HL-60 (cell line): Measurements from ENCODE around the gene PTPRT.
A peak's percentile ranks its signal among the peaks of the same experiment; 100 is the strongest.

Experiments used
- DNase-seq, 2 experiments: peaks; one replicate each; pipeline ENCODE4 v3.0.0-alpha.2; 2010 to 2020; ENCODE audit warnings: low read depth in 1 of 2, low spot score in 1 of 2
- H3K27ac ChIP-seq: fragments of 250-450 bp; sonication (Bioruptor Pico); replicated peaks from 2 replicates; pipeline ENCODE4 v1.5.1; 2020; ENCODE audit warnings: mild to moderate bottlenecking, moderate library complexity
- H3K27me3 ChIP-seq: fragments of 250-450 bp; sonication (Bioruptor Pico); 2 replicates; pipeline ENCODE4 v1.5.1; 2021; ENCODE audit warnings: mild to moderate bottlenecking, moderate library complexity; ENCODE audit not compliant: insufficient read depth, poor library complexity, severe bottlenecking
- H3K4me3 ChIP-seq: replicated peaks from 2 replicates; pipeline ENCODE4 v1.5.1; 2011; ENCODE audit warnings: mild to moderate bottlenecking, control low read depth, low read length; ENCODE audit not compliant: insufficient read depth
- GABPA ChIP-seq: IDR thresholded peaks from 2 replicates; pipeline ENCODE4 v1.6.1; 2012; ENCODE audit warnings: low read depth
- POLR2AphosphoS5 ChIP-seq: IDR thresholded peaks from 2 replicates; pipeline ENCODE4 v1.6.1; 2012; ENCODE audit warnings: low read depth
- SPI1 ChIP-seq: IDR thresholded peaks from 2 replicates; pipeline ENCODE4 v1.6.1; 2012; ENCODE audit warnings: low read depth, mild to moderate bottlenecking, borderline replicate concordance
- TF ChIP-seq, protein P1 (sequence below): IDR thresholded peaks from 2 replicates; pipeline ENCODE4 v1.6.1; 2012; ENCODE audit warnings: low read depth; ENCODE audit not compliant: insufficient replicate concordance
- TF ChIP-seq, protein P2 (sequence below): IDR thresholded peaks from one replicate; pipeline ENCODE4 v1.5.1; 2011; ENCODE audit warnings: low read length, control low read depth, inconsistent platforms; ENCODE audit not compliant: insufficient read depth

The PTPRT gene

DNA sequence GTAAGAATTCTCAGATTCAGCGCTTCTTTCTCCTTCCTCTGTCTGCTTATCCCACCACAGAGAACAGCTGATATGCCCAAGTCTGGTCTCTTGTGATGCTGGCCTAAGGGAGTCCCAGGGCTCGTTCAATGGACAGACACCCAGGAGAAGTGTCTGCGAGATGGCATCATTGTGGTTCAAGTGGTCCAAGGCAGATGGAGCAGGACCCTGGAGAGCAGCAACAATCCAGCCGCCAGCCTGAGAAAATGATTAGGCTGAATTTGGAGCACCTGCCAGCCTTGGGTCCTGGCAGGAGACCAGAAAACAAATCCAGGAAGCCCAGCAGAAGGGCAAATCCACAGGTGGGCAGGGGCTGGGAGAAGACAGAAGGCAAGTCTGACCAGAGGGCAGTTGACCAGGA lies 145.8 kb downstream of the PTPRT start:
- TF ChIP-seq, protein P1, sequence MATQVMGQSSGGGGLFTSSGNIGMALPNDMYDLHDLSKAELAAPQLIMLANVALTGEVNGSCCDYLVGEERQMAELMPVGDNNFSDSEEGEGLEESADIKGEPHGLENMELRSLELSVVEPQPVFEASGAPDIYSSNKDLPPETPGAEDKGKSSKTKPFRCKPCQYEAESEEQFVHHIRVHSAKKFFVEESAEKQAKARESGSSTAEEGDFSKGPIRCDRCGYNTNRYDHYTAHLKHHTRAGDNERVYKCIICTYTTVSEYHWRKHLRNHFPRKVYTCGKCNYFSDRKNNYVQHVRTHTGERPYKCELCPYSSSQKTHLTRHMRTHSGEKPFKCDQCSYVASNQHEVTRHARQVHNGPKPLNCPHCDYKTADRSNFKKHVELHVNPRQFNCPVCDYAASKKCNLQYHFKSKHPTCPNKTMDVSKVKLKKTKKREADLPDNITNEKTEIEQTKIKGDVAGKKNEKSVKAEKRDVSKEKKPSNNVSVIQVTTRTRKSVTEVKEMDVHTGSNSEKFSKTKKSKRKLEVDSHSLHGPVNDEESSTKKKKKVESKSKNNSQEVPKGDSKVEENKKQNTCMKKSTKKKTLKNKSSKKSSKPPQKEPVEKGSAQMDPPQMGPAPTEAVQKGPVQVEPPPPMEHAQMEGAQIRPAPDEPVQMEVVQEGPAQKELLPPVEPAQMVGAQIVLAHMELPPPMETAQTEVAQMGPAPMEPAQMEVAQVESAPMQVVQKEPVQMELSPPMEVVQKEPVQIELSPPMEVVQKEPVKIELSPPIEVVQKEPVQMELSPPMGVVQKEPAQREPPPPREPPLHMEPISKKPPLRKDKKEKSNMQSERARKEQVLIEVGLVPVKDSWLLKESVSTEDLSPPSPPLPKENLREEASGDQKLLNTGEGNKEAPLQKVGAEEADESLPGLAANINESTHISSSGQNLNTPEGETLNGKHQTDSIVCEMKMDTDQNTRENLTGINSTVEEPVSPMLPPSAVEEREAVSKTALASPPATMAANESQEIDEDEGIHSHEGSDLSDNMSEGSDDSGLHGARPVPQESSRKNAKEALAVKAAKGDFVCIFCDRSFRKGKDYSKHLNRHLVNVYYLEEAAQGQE: peak; percentile 89
- TF ChIP-seq SPI1 (no peak), GABPA (no peak)
- TF ChIP-seq, protein P2, sequence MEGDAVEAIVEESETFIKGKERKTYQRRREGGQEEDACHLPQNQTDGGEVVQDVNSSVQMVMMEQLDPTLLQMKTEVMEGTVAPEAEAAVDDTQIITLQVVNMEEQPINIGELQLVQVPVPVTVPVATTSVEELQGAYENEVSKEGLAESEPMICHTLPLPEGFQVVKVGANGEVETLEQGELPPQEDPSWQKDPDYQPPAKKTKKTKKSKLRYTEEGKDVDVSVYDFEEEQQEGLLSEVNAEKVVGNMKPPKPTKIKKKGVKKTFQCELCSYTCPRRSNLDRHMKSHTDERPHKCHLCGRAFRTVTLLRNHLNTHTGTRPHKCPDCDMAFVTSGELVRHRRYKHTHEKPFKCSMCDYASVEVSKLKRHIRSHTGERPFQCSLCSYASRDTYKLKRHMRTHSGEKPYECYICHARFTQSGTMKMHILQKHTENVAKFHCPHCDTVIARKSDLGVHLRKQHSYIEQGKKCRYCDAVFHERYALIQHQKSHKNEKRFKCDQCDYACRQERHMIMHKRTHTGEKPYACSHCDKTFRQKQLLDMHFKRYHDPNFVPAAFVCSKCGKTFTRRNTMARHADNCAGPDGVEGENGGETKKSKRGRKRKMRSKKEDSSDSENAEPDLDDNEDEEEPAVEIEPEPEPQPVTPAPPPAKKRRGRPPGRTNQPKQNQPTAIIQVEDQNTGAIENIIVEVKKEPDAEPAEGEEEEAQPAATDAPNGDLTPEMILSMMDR: no peak
- no peak for DNase-seq
- Histone ChIP-seq H3K4me3 (no peak overlapping the region), H3K27ac (no peak overlapping the region), H3K27me3 (no peaks in the 10 kb centered on the region)

DNA sequence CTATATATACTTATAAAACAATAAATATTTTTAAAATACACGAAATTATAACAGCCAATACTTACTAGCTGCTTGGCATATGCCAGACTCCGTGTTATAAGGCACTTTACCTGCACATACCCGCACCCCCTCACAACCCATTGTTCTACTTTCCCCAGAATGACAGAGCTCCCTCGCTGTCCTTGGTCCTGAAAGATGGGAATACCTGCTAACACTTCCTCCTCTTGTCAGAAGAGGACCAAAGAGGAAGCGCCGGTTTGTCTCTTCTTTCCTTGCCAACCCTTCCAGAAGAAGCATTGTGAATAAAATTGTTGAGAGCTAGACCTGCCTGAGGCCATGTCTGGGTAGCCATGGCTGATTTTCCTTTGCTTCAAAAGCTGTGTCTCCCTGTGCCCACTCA lies 149.3 kb downstream of the PTPRT start:
- Histone ChIP-seq H3K4me3 (no peak overlapping the region), H3K27me3 (no peaks in the 10 kb centered on the region), H3K27ac (no peak overlapping the region)
- peak in 1 of 2 experiments; percentile 47 for DNase-seq
- TF ChIP-seq SPI1: peak; percentile 59; the same call in 1 of the 2 replicates
- TF ChIP-seq, protein P2: no peak
- TF ChIP-seq, protein P1: peak; percentile 96

DNA sequence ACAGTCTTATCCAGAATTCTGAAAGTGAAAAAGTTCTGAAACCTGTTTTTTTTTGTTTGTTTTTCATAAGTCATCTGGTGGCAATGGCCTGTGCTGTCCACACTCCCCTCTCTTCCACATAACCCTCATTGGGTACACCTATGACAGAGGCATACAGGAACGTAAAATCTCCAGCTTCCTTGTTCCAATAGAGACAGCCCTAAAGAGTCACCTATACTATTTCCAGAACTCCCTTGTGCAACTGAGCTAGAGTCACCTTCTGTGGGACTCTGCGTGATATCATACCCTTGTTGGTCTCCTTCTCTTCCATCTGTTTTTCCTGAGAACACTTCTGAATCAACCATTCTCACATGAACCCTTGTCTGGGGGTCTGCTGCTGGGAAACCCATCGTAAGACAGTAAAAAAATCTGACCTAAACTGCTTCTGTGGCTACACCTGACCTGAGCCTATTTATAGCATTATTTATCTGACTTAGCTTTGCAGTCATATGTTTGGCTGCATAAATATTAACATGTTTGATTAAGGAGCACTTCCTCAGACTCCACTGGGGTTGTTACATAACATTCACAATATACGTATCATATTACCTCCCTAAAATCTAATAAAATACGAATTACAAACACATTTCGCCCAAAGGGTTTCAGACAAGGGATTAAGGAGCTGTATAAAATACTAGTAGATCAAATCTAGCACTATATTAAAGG lies 151.9 kb downstream of the PTPRT start:
- DNase-seq: no peak
- Histone ChIP-seq H3K27me3 (no peaks in the 10 kb centered on the region), H3K27ac (no peak overlapping the region), H3K4me3 (no peak overlapping the region)
- TF ChIP-seq, protein P1: no peak
- no peak for TF ChIP-seq SPI1
- TF ChIP-seq, protein P2: no peak
- TF ChIP-seq GABPA: no peak
- TF ChIP-seq POLR2AphosphoS5: no peak
